Gastroesophageal sphincter (tissue), 3 donors: ENCODE measurements around the gene MCTP1.

Experiments used
- CTCF ChIP-seq, 4 experiments: fragments of 200-600 bp in 2 of 4; fragments of 450-650 bp in 2 of 4; sonication (generic) in 1 of 4; IDR thresholded peaks; one replicate each; pipeline ENCODE4 v1.5.1; 2017 to 2019; ENCODE audit warnings: antibody characterized with exemption in 4 of 4, mild to moderate bottlenecking in 2 of 4, moderate library complexity in 2 of 4
- EP300 ChIP-seq: sonication (generic); formaldehyde crosslinking; IDR thresholded peaks from one replicate; pipeline ENCODE4 v1.6.1; 2017; ENCODE audit warnings: antibody characterized with exemption, mild to moderate bottlenecking
- POLR2A ChIP-seq, 2 donors: fragments of 450-650 bp; IDR thresholded peaks; one replicate each; pipeline ENCODE4 v1.6.1; 2017; ENCODE audit warnings: antibody characterized with exemption in 2 of 2, mild to moderate bottlenecking in 2 of 2, moderate library complexity in 1 of 2

- TF ChIP-seq CTCF (IDR thresholded peaks at IDR 0.05) (no peak), POLR2A (IDR thresholded peaks at IDR 0.05) (no peak), EP300 (no peak)
These were observed 500.1 kb downstream of the MCTP1 start for GRCh38 chr5:94784536-94785505.
